K562 (cell line): Measurements from ENCODE around the gene EVA1A. TPM values are rescaled to one million over a fixed set of nuclear protein-coding genes. Genes with fewer than 3 reads are reported as not detected.

ENCODE experiments used
- ATAC-seq: fragments of 200-7000 bp; cut with Tn5 transposase; 3 replicates; pipeline ENCODE4 v1.9.1; 2020; ENCODE audit warnings: moderate library complexity
- BruUV-seq: library from RNA; stranded (reverse); fragments of 400-500 nt; replicated peaks from 2 replicates; lab custom pipeline; 2021; lab: Mats Ljungman, UMichigan
- CTCF ChIA-PET: fragments of 300-600 bp; formaldehyde crosslinking; extraction: SDS; loops from one replicate; lab custom pipeline; 2021; ENCODE audit warnings: low intra/inter-chr PET ratio; lab: Yijun Ruan, JAX
- POLR2A ChIA-PET: fragments of 300-600, 350-650 bp; sonication (Branson Sonifier 250); formaldehyde crosslinking; extraction: SDS; loops from one replicate; lab custom pipeline; 2021; ENCODE audit warnings: antibody characterized with exemption, inconsistent platforms; lab: Yijun Ruan, JAX
- DNase-seq, 4 experiments: peaks; one replicate each; pipeline versions ENCODE4 v3.0.0 to v3.0.0-alpha.2; 2011 to 2018; ENCODE audit warnings: low spot score in 3 of 4, mixed read lengths in 3 of 4; ENCODE audit errors: extremely low read depth in 1 of 4
- FAIRE-seq: peaks from 2 replicates; lab custom pipeline; 2011; peaks lifted over from hg19 to GRCh38; lab: Jason Lieb, UNC
- H2AFZ ChIP-seq: 2 replicates; pipeline ENCODE4 v1.6.0; 2011; ENCODE audit warnings: low read depth, low read length, control low read depth, inconsistent platforms
- H3K27ac ChIP-seq: fragments of 200-600 bp; 3 replicates; pipeline ENCODE4 v1.8.0; 2011; ENCODE audit warnings: low read depth, mild to moderate bottlenecking, control low read depth, inconsistent platforms, low read length, moderate library complexity, mixed read lengths; ENCODE audit errors: extremely low read depth
- H3K27me3 ChIP-seq, 2 experiments: fragments of 300-600 bp in 1 of 2; 2 replicates in 1 of 2; 3 replicates in 1 of 2; pipeline versions ENCODE4 v1.6.0 to v1.8.0; 2011; ENCODE audit warnings: inconsistent platforms in 2 of 2, low read length in 2 of 2, mild to moderate bottlenecking in 1 of 2, mixed read lengths in 1 of 2, moderate library complexity in 1 of 2; ENCODE audit not compliant: control insufficient read depth in 2 of 2, insufficient read depth in 2 of 2
- H3K36me3 ChIP-seq: fragments of 300-600 bp; 3 replicates; pipeline ENCODE4 v1.8.0; 2011; ENCODE audit warnings: mild to moderate bottlenecking, low read length, inconsistent platforms; ENCODE audit not compliant: control insufficient read depth, insufficient read depth
- H3K4me1 ChIP-seq, 2 experiments: fragments of 200-600 bp in 1 of 2; replicated peaks in 1 of 2; 2 replicates in 1 of 2; 3 replicates in 1 of 2; pipeline versions ENCODE4 v1.5.1 to v1.8.0; 2011; ENCODE audit warnings: inconsistent platforms in 2 of 2, low read length in 2 of 2, mild to moderate bottlenecking in 1 of 2, mixed read lengths in 1 of 2, moderate library complexity in 1 of 2; ENCODE audit not compliant: control insufficient read depth in 2 of 2, insufficient read depth in 2 of 2
- H3K4me2 ChIP-seq: 2 replicates; pipeline ENCODE4 v1.6.1; 2011; ENCODE audit warnings: low read length, control low read depth, inconsistent platforms, mixed read lengths; ENCODE audit not compliant: insufficient read depth
- H3K4me3 ChIP-seq: fragments of 200-600 bp; sonication (generic), shearing (Covaris generic); 2 replicates; pipeline ENCODE4 v1.5.1; 2016; ENCODE audit warnings: control low read depth, inconsistent platforms
- H3K79me2 ChIP-seq: fragments of 200-600 bp; 3 replicates; pipeline ENCODE4 v1.8.0; 2011; ENCODE audit warnings: low read length, inconsistent platforms; ENCODE audit not compliant: control insufficient read depth, insufficient read depth
- H3K9ac ChIP-seq, 2 experiments: 2 replicates each; pipeline versions ENCODE4 v1.6.0 to v1.6.1; 2011; ENCODE audit warnings: low read depth in 2 of 2, low read length in 2 of 2, control low read depth in 1 of 2, inconsistent platforms in 1 of 2, mild to moderate bottlenecking in 1 of 2, mixed read lengths in 1 of 2; ENCODE audit not compliant: insufficient read depth in 1 of 2
- H3K9me1 ChIP-seq: one replicate; pipeline ENCODE4 v1.6.0; 2011; ENCODE audit warnings: inconsistent platforms, mild to moderate bottlenecking, low read length, moderate library complexity; ENCODE audit not compliant: control insufficient read depth, insufficient read depth
- H3K9me3 ChIP-seq: replicated peaks from 2 replicates; pipeline ENCODE4 v1.5.1; 2011; ENCODE audit warnings: low read depth, low read length, inconsistent platforms; ENCODE audit not compliant: control insufficient read depth, insufficient read depth
- H4K20me1 ChIP-seq: replicated peaks from 2 replicates; pipeline ENCODE4 v1.6.1; 2011; ENCODE audit warnings: low read length, inconsistent platforms, mixed read lengths; ENCODE audit not compliant: control insufficient read depth, insufficient read depth
- BRCA1 ChIP-seq, 2 experiments: fragments of 450-650 bp in 1 of 2; sonication (generic) in 1 of 2; formaldehyde crosslinking in 1 of 2; IDR thresholded peaks; 2 replicates each; pipeline versions ENCODE4 v1.5.0 to v1.6.1; 2017 to 2020; ENCODE audit warnings: mild to moderate bottlenecking in 1 of 2, missing genetic modification reagents in 1 of 2
- GABPA ChIP-seq: fragments of 200-800 bp; sonication (Bioruptor generic); conservative IDR thresholded peaks from 2 replicates; pipeline ENCODE4 v1.6.1; 2016; ENCODE audit warnings: low read depth, missing genetic modification characterization, missing compliant biosample characterization
- HMG20A ChIP-seq: fragments of 450-650 bp; formaldehyde crosslinking; conservative IDR thresholded peaks from 2 replicates; pipeline ENCODE4 v1.4.0; 2020; ENCODE audit warnings: mild to moderate bottlenecking, mixed read lengths
- MEF2D ChIP-seq: conservative IDR thresholded peaks from 2 replicates; pipeline ENCODE4 v1.6.1; 2016; ENCODE audit warnings: low read depth, missing genetic modification characterization, missing compliant biosample characterization
- RBM17 ChIP-seq: fragments of 200-400 bp; formaldehyde crosslinking; IDR thresholded peaks from 2 replicates; pipeline ENCODE4 v1.6.1; 2017; ENCODE audit warnings: low read depth, mild to moderate bottlenecking, low read length, borderline replicate concordance
- RBM25 ChIP-seq: fragments of 200-400 bp; formaldehyde crosslinking; IDR thresholded peaks from 2 replicates; pipeline ENCODE4 v1.6.1; 2018; ENCODE audit warnings: low read length, low read depth, moderate library complexity; ENCODE audit not compliant: severe bottlenecking
- RBM34 ChIP-seq: fragments of 200-400 bp; formaldehyde crosslinking; IDR thresholded peaks from 2 replicates; pipeline ENCODE4 v1.6.1; 2018; ENCODE audit warnings: low read length, borderline replicate concordance; ENCODE audit not compliant: insufficient read depth
- TAF9B ChIP-seq: fragments of 450-650 bp; IDR thresholded peaks from 2 replicates; pipeline ENCODE4 v1.6.1; 2018; ENCODE audit warnings: mild to moderate bottlenecking; ENCODE audit not compliant: partially characterized antibody
- ZNF232 ChIP-seq: sonication (generic); formaldehyde crosslinking; IDR thresholded peaks from 2 replicates; pipeline ENCODE4 v1.8.0; 2022; ENCODE audit warnings: mild to moderate bottlenecking, missing genetic modification reagents
- ZNF41 ChIP-seq: fragments of 250-450 bp; sonication (Bioruptor Pico); conservative IDR thresholded peaks from 2 replicates; pipeline ENCODE4 v1.4.0; 2020; ENCODE audit warnings: mild to moderate bottlenecking
- WGBS: fragments of 100-300 bp; shearing (Covaris generic); methylation state at CpG from one replicate; pipeline ENCODE4 v1.1.6; 2016; ENCODE audit warnings: low coverage, mixed read lengths; ENCODE audit not compliant: insufficient coverage; ENCODE audit errors: missing lambda C conversion rate; 5-methylcytosine and 5-hydroxymethylcytosine counted together
- in situ Hi-C: fragments of 300-500 bp; cut with MboI; formaldehyde crosslinking; loops from 4 replicates; pipeline ENCODE4 v1.15.0; 2018; ENCODE audit warnings: inconsistent platforms, mixed read lengths
- intact Hi-C: fragments of 100-400 bp; cut with micrococcal nuclease; formaldehyde crosslinking; loops from 2 replicates; pipeline ENCODE4 v1.14.2; 2022
- polyA plus RNA-seq, 8 experiments: library from polyadenylated mRNA; depleted of rRNA in 4 of 8; stranded (reverse) in 5 of 8; unstranded in 3 of 8; fragments of >200 nt; fragmentation: Nextera tagmentation in 2 of 8; fragmentation: Illumina TruSeq in 1 of 8; extraction: Ambion mirVana in 2 of 8; extraction: Trizol in 1 of 8; gene quantifications; 2 replicates each; pipeline versions ENCODE4 v1.2.1 to v1.2.3, GENCODE V29; 2011 to 2014; ENCODE audit warnings: inconsistent platforms in 1 of 8, missing spikeins in 1 of 8
- total RNA-seq, 7 experiments: library from RNA; depleted of rRNA in 6 of 7; stranded (reverse); fragments of >200 nt in 6 of 7; fragmentation: Illumina TruSeq in 2 of 7; extraction: Trizol in 2 of 7; gene quantifications; 2 replicates each; pipeline versions ENCODE4 v1.2.1 to v1.2.3, GENCODE V29; 2011 to 2021; ENCODE audit warnings: low replicate concordance in 1 of 7
- TF ChIP-seq, protein P1 (sequence below), 2 experiments: IDR thresholded peaks; 2 replicates each; pipeline ENCODE4 v1.6.1; 2011; ENCODE audit warnings: borderline replicate concordance in 1 of 2, control low read depth in 1 of 2, low read depth in 1 of 2, low read length in 1 of 2, mild to moderate bottlenecking in 1 of 2, mixed read lengths in 1 of 2, moderate library complexity in 1 of 2; ENCODE audit not compliant: insufficient read depth in 1 of 2, insufficient read length in 1 of 2, poor library complexity in 1 of 2, severe bottlenecking in 1 of 2; ENCODE audit errors: extremely low read depth in 1 of 2
- TF ChIP-seq, protein P2 (sequence below): IDR thresholded peaks from 2 replicates; pipeline ENCODE4 v1.6.1; 2011; ENCODE audit not compliant: insufficient read length; ENCODE audit errors: extremely low read depth
- TF ChIP-seq, protein P3 (sequence below): IDR thresholded peaks from 2 replicates; pipeline ENCODE4 v1.6.1; 2014; ENCODE audit warnings: antibody characterized with exemption

Gene EVA1A
- total and polyA plus RNA-seq, 9 of the 15 experiments (the other 6 are each of a cell fraction or from before 2014, with no cell fraction given) = not detected

DNA sequence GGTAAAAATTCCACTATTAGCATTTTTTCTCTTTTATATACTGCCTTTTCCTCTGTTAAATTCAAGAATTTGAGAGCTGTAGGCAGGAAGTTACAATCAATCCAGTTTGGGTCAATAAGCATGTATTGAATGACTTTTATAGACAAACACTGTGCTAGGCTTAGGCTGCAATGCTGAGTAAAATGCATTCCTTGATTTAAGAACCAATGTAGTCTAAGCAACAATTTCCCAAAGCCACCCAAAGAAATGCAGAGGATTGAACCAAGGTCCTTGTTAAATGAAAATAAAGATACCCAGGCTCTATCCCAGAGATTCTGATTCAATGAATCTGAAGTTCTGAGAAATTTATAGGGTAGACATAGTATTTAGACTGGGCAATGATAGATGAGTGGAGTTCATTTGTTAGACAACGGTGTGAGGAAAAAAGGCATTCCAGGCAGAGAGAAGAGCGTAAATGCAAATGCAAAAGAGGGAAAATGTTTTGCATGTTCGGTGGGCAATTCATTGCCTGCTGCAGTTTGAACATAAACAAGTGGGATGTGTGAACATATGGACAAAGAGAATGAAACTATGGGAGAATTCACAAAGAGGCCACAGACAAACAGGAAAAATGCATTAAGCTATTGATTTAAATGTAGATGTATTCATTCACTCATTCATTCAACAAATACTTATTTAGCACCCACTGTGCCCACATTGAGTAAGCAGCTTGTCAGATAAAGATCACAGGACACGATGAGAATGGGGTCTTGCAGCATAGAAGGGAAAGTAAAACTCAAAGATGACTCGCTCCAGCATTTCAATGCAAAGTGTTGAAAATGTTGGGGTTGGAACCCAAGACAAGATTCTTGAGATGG lies 107.1 kb downstream of the EVA1A start:
- DNase-seq (no peak), FAIRE-seq (no peak), ATAC-seq (no peak)
- no peaks in the 10 kb centered on the region for H3K79me2 ChIP-seq
- no peaks in the 10 kb centered on the region for H3K4me1 ChIP-seq
- no peak overlapping the region for H3K27ac ChIP-seq
- in situ Hi-C loops (no loop called here), intact Hi-C loops (no loop called here)
- no peak overlapping the region for H3K4me3 ChIP-seq
- no peak overlapping the region for H3K9ac ChIP-seq
- no peak overlapping the region for H3K4me2 ChIP-seq
- no peaks in the 10 kb centered on the region for H4K20me1 ChIP-seq
- ChIA-PET POLR2A (interaction anchor here (0.7 kb wide), 1 partner anchor 19 kb away, joined by 3 read pairs; no protein-coding TSS in a partner anchor), CTCF (no interaction called here)
- WGBS = 2% methylated on average over 5 of the region's 5 CpGs
- no peak for TF ChIP-seq BRCA1 (IDR thresholded peaks at IDR 0.05)
- no peak for TF ChIP-seq BRCA1 (CRISPR knock-in tag; IDR thresholded peaks at IDR 0.05)
- no peak for TF ChIP-seq RBM34
- no peak for TF ChIP-seq GABPA (tag)
- no peak for TF ChIP-seq RBM25
- no peak for TF ChIP-seq ZNF41 (CRISPR knock-in tag)
- no peak for TF ChIP-seq TAF9B
- TF ChIP-seq, protein P1, sequence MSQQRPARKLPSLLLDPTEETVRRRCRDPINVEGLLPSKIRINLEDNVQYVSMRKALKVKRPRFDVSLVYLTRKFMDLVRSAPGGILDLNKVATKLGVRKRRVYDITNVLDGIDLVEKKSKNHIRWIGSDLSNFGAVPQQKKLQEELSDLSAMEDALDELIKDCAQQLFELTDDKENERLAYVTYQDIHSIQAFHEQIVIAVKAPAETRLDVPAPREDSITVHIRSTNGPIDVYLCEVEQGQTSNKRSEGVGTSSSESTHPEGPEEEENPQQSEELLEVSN (IDR thresholded peaks at IDR 0.05; ENCODE audit: borderline replicate concordance in 1 of 2, extremely low read depth in 1 of 2, insufficient read depth in 1 of 2, insufficient read length in 1 of 2, low read depth in 1 of 2, low read length in 1 of 2, poor library complexity in 1 of 2, severe bottlenecking in 1 of 2) = no peak
- TF ChIP-seq, protein P2, sequence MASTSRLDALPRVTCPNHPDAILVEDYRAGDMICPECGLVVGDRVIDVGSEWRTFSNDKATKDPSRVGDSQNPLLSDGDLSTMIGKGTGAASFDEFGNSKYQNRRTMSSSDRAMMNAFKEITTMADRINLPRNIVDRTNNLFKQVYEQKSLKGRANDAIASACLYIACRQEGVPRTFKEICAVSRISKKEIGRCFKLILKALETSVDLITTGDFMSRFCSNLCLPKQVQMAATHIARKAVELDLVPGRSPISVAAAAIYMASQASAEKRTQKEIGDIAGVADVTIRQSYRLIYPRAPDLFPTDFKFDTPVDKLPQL = no peak
- no peak for TF ChIP-seq MEF2D
- no peak for TF ChIP-seq HMG20A (CRISPR knock-in tag)
- TF ChIP-seq ZNF232 = no peak
- TF ChIP-seq, protein P3, sequence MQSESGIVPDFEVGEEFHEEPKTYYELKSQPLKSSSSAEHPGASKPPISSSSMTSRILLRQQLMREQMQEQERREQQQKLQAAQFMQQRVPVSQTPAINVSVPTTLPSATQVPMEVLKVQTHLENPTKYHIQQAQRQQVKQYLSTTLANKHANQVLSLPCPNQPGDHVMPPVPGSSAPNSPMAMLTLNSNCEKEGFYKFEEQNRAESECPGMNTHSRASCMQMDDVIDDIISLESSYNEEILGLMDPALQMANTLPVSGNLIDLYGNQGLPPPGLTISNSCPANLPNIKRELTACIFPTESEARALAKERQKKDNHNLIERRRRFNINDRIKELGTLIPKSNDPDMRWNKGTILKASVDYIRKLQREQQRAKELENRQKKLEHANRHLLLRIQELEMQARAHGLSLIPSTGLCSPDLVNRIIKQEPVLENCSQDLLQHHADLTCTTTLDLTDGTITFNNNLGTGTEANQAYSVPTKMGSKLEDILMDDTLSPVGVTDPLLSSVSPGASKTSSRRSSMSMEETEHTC = no peak
- TF ChIP-seq RBM17 = no peak
- no peak overlapping the region for H2AFZ ChIP-seq
- BruUV-seq = no TSS peak
- H3K9me3 ChIP-seq = no peaks in the 10 kb centered on the region
- H3K36me3 ChIP-seq = no peaks in the 10 kb centered on the region
- H3K27me3 ChIP-seq = no peaks in the 10 kb centered on the region; a peak in 1 of 5 replicates
- no peaks in the 10 kb centered on the region for H3K9me1 ChIP-seq
